Renal cortical epithelial cell (primary cell): ENCODE results near the gene PCYT1B. TPM values are rescaled to one million over a fixed set of nuclear protein-coding genes. Genes with fewer than 3 reads are reported as not detected.
"Not testable (repeated sequence)": the region's sequence is repeated elsewhere in the genome, so short reads cannot be mapped to it uniquely, and the experiment has no call there.

Experiments
- DNase-seq: peaks from one replicate; pipeline ENCODE4 v3.0.0-alpha.2; 2011; ENCODE audit warnings: low read depth
- total RNA-seq: library from RNA; depleted of rRNA; stranded (reverse); fragments of >200 nt; gene quantifications from 2 replicates; pipeline ENCODE4 v1.2.3, GENCODE V29; 2014

PCYT1B gene
- 0.05 and 0.17 TPM in 2 replicates for total RNA-seq

DNA sequence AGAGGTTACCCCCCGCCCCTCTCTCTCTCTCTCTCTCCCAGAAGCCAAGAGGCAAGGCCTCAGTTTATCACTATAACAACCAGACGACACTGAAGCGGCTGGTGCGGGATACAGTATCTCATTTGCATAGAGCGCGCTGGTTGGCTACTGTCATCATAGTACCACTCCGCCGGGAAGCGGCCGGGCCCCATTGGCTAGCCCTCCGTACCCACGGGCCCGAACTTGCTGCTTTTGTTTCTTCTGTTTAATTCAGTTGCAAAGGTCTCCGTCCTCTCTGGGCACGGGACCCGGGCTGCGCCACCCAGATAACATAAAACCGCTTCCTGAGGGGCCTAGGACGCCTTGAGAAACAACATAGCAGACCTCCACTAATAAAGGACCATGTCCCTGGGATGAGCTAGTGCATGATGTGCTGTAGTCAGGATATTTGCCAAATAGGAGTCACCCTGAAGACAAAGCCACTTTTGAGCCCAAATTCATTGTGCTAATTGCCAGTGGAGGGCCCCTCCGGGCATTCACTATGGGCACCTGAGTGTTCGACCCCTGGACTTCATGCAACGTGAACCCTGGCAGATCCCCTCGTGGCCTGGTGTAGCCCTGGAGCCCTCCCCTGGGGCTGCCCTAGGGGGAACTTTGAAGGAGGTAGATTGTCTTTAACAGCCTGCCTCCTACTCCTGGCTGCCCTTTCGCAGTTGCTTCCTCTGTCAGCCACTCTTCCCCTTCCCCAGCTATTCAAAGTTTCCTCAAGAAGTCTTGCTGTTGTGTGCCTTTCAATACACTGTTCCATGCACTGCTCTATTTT is at the start of gene PCYT1B:
Gene PCYT1B (minus strand): TSS at position 91 of the 802 bp plus-strand sequence. CDS start 242 bp downstream, outside the sequence.
- DNase-seq = peak; percentile 6

- no peak for DNase-seq
These were observed 49.1 kb upstream of the PCYT1B start for GRCh38 chrX:24696294-24696693.

GRCh38 chrX:24694825-24695224 is 47.7 kb upstream of the PCYT1B start:
- no peak for DNase-seq

GRCh38 chrX:24693453-24694202 is 46.5 kb upstream of the PCYT1B start, which contains the start of gene POLA1:
Gene POLA1, plus strand, starts transcription at chrX:24693918. Its CDS starts 44 bp downstream, at chrX:24693962.
- DNase-seq = peak; percentile 89

DNA sequence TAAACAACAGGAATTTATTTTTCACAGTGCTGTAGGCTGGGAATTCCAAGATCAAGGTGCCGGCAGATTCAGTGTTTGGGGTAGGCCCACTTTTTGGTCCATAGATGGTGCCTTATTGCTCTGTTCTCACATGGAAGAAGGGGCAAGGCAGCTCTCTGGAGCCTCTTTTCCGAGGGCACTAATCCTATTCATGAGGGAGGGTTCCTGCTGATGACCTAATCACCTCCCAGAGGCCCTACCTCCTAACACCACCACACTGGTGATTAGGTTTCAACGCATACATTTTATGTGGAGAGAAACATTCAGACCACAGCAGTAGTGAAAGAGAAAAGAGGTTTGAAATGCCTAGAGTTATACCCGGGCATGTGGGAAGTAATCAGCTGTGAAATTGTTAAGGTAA is 45.2 kb upstream of the PCYT1B start:
- no peak for DNase-seq

DNA sequence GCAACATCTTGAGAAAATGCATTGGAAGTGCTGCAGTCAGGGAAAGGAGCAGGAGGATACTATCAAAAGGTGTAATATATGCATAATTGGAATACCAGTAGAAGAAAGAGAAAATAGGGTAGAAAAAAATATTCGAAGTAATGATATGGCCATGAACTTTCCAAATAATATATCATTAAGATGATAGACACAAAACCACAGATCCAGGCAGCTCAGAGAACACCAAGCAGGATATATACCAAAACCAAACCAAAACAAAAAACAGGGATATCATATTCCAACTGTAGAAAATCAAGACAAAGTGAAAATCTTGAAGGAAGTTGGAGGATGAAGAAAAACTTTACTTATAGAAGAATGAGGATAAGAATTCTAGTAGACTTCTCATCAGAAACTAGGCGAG is 36.9 kb upstream of the PCYT1B start:
- DNase-seq = no peak

- no peak for DNase-seq
These were observed 35.7 kb upstream of the PCYT1B start for GRCh38 chrX:24682739-24683432.

DNA sequence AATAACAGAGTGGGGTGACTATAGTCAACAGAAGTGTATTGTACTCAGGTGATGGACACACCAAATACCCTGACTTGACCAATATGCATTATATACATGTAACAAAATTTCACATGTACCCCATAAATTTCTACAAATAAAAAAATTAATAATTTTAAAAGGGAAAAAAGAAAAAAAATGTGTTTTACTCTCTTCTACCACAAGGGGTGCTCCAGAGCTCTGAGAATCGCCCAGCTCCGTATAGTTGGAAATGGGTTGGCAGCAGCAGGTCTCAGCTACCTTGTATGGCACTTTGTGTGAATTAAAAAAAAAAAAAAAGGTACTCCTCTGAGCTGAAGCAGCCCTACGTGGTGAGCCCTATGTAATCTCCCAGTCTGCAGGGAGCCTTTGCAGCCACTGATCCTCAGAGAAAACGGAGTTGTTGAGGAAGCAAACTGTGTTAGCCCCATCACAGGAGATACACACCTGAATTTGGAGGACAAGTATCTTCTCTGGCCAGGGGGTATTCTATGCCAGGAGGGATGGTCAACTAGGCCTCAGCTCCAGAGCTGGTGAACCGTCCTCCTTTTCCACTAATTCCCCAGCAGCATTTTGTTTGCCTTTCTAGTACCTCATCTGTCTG is 29.4 kb upstream of the PCYT1B start:
- no peak for DNase-seq

GRCh38 chrX:24673424-24673823 is 26.3 kb upstream of the PCYT1B start:
- no peak for DNase-seq

DNA sequence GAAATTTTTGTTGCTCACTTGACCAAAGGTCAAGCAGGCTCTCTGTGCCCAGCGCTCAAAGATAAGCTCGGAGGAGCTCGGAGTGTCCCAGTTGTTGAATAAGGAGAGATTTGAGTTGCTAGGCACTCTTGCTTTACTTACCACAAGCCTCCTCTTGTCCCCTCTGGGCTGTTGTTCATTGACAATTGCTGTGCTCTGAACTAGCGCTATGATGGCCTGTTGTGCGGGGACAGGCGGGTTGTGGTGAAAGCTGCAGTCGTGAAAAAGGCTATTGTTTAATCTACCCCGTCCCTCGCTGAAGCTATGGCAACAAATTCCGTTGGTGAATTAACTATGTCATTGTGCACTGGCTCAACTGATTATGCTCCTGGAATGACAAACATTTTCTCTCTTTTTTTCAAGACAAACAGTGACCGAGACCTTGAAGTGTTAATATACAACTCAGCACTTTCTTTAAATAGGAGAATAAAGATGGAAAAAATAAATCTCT is 25.6 kb upstream of the PCYT1B start:
- DNase-seq = no peak

DNA sequence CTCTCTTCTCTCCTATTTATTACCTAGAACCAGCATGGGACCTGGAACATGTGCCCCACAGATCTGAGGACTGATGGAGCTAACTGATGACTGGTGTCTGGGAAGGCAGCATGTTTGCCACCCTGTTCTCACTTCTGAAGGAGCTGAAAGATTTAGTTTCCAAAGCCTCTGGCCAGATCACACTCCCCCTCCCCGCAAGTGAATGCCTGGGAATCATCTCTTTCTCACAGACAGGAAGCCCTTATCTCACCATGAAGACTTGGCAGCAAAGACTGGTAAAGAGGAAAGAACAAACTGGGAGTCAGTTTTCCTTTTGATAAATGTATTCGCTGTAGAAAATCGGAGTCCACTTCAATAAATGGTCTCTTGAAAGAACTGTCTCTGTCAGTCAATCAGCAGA is 21.0 kb upstream of the PCYT1B start:
- DNase-seq = no peak

DNA sequence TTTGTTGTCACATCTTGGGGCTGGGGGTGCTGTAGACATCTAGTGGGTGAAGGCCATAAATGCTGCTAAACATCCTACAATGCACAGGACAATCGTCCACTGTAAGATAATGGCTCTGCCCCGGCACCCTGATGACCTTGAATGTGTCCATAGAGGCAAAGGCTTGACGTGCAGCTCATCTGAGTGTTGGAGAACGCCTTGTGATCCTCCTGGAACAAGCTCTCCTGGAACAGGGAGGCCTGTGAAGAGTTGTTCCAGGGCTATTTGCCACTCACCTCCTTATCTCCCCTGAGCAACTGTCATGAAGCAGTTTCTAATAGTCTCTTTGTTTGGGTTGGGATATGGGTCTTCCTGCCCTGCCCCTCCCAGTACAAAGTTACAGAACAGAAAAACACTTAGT is 15.2 kb upstream of the PCYT1B start:
- DNase-seq = no peak

DNA sequence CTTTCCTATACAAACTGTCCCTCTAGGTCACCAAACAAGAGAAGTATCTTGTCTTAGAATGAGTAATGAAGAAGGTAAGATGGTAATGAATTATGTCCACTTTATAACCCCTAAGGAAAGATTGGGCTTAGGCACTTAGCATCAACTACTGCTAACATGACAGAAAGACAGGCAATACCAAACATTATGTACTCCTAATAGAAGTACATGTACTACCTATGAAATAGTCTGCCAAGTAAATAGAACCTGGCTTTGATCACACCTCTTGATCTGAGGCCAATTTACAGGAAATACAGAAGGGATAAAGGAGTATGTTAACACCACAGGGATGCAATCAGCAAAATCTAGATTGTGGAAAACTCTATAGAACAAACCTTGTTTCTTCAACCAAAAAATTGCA is 14.1 kb upstream of the PCYT1B start:
- no peak for DNase-seq

GRCh38 chrX:24659646-24660045 is 12.5 kb upstream of the PCYT1B start:
- DNase-seq = no peak

- no peak for DNase-seq
These were observed 12.0 kb upstream of the PCYT1B start for GRCh38 chrX:24659106-24659505.

GRCh38 chrX:24658421-24658820 is 11.3 kb upstream of the PCYT1B start:
- no peak for DNase-seq

- DNase-seq = no peak
These were observed 10.7 kb upstream of the PCYT1B start for GRCh38 chrX:24657671-24658386.

DNA sequence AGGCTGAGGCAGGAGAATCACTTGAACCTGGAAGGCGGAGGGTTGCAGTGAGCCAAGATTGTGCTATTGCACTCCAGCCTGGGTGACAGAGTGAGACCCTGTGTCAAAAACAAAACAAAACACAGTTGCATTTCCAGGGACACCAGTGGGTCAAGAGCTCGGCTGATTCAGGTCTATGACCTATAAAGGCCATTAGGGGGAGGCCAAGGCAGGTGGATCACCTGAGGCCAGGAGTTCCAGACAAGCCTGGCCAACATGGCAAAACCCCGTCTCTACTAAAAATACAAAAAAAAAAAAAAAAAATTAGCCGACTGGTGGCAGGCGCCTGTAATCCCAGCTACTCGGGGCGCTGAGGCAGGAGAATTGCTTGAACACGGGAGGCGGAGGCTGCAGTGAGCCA is 8.5 kb upstream of the PCYT1B start:
- DNase-seq = not testable (repeated sequence)

DNA sequence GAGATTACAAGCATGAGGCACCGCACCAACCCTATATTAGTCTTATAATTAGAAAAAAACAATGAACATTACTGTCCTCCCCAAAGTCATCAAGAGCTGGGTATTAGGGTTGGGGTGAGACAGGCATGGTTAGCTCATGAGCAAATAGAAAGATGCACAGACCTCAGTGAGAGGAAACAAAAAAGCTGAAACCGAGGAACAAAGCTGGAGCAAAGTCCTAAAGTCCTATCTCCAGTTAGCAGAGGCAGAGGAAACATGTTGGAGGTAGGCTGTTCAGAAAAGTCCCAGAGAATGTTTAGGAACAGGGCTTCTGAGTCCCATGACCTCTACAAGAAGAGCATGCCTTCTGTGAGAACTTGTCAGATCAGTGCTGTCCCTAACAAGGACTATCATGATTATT is 4.6 kb upstream of the PCYT1B start:
- no peak for DNase-seq

DNA sequence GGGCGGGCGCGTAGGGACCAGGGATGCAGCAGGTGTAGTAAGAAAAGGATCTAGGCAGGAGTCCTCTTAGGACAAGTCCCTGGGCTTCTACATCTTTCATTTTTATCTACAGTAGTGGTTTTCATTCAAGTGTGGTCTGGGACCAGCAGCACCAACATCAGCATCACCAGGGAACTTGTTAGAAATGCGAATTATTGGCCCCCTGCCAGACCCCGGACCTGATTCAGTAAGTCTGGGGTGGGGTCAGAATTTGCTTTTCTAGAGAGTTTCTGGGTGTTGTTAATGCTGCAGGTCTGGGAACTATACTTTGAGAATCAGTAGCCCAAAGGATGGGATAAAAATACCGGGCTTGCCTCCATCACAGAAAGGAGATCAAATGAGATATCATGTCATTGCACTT is 1.3 kb upstream of the PCYT1B start:
- DNase-seq = no peak

DNA sequence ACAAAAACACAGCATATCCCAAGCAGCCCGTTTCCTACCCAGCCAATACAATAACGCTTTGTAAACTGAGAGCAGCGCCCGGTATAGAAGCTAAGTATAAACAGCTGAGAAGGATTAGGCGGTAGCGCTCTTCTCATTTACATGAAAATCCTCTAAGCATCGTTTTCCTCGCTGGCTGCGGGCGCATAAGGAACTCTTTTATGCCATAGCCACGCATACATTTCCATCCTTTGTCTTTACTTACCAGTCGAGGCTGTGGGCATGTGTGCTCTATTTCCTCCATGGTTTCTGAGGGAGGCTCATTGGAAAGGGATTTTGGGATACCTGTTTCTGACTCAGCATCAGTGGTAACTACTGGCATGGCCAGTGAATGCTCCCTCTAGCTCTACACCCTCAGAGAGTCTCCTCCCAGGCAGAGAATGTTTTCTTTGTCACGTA is 383 bp downstream of the PCYT1B start:
- no peak for DNase-seq
